GM19025 (cell line): ENCODE measurements around the gene CRIP1.

Experiments used
- ATAC-seq: cut with Tn5 transposase; IDR thresholded peaks from one replicate; pipeline ENCODE4 v1.9.1; 2021; ENCODE audit warnings: mild to moderate bottlenecking, low read depth, moderate library complexity; ENCODE audit not compliant: unreplicated experiment

CRIP1 gene

GRCh38 chr14:105530285-105531087 is 43.8 kb downstream of the CRIP1 start:
- ATAC-seq = no peak

DNA sequence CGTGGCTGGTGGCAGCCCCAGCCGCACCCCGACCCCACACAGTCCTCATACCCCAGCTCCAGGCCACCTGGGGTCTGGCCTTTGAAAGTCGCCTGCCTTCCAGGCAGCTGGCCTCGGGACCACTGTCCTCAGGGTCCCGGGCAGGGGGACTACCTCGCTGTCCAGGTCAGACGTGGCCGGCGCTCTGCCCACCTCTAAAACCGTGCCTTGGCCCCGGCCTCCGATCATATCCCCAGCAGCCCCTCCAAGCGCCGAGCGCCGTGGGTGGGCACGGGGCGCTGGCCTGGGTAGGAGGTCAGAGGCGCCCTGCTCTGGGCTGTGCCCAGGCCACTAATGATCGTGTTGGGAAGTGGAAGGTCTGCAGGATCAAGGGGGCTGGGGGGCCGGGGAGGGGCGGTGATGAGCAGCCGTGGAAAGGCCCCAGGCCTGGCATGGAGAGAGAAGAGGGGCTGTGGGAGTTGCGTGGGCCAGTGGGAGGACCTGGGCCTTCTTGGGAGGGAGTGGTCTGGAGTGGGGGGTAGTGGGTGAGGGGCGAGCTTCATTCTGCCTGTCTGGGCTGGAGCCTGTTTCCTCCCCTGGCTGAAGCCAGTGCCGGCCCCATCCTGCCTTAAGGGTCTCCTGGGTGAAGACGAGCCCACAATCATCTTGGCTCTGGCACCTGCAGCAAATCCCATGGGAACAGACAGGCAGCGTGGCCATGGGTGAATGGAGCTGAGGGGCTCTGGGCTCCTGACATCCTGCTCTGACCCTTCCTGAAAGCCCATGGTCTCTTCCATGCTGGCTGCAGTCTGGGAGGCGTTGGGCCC is 44.6 kb downstream of the CRIP1 start:
- no peak for ATAC-seq

DNA sequence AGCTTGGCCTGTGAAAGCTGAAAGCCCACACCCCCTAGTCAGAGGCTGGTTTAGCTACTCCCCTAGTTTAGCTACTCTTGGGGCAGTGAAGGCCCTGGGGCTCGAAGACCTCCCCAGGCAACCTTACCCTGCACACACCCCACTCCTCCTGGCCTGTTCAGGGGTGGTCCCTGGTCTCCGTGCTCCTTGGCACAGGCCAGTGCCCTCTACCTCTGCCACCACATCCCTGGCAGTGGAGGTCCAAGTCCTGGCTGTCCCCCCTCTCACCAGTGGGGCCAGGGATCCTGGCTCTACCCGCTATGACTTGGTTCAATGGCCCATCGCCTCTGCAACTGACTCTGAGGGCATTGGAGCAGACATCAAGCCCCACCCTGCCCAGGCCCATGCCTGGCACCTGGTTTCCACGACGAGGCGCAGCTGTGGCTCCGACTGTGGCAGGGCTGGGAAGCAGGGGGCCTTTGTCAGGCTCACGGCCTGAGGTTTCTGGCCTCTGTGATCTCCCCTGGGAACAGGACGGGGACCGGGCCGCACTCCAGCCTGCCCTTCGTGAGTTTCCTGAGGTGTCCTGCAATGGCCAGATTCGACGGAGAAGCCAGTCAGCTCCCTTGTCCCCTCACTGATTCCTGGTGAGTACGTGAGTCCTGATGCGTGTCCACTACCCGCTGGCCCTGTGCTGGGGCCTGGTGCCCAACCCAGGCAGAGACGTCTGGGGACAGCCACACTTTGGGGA is 45.4 kb downstream of the CRIP1 start:
- ATAC-seq = no peak

GRCh38 chr14:105532735-105533141 is 46.1 kb downstream of the CRIP1 start:
- ATAC-seq = no peak

- no peak for ATAC-seq
These were observed 46.7 kb downstream of the CRIP1 start for GRCh38 chr14:105533391-105533790.

- no peak for ATAC-seq
These were observed 47.3 kb downstream of the CRIP1 start for GRCh38 chr14:105533811-105534498.

GRCh38 chr14:105534586-105534985 is 47.9 kb downstream of the CRIP1 start:
- ATAC-seq = no peak

GRCh38 chr14:105536051-105536450 is 49.4 kb downstream of the CRIP1 start:
- no peak for ATAC-seq

- ATAC-seq = no peak
These were observed 50.2 kb downstream of the CRIP1 start for GRCh38 chr14:105536691-105537579.

DNA sequence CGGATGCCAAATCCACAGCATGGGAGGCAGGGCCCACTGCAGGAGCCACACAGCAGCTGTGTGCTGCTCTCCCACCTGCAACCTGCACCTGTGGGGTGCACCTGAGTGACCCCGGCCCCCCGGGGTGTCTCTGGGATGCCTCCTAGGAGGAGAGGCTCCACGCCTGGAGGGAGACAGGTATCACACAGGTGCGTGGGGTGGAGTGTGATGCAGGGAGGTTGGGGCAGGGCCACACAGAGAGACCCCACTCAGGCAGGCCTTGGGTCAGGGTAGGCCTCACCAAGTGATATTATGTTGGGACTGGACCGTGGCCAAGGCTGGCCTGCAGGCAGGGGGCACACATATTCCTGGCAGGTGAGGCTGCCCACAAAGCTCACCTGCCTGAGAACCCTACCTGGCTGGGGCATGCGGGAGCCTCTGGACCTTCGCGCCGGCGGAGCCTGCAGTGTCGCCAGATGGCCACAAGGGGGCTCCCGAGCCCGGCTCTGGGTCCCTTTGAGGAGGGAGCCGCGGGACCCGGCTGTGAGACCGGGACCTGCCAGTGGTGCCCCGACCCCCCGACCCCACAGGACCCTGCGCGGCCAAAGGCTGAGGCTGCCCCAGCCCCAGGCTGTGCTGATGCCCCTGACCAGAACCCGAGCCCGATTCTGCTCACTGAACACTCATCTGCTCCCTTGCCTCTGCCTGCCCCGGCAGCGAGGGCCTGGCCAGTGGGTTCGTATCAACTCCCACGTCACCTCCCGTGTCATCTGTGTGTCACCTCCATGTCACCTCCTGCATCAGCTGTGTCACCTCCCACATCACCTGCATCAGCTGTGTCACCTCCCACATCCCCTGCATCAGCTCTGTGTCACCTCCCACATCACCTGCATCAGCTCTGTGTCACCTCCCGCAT is 51.1 kb downstream of the CRIP1 start:
- no peak for ATAC-seq
